ENCODE data around the gene PLA2G2F. TPM values are rescaled to one million over a fixed set of nuclear protein-coding genes. Genes with fewer than 3 reads are reported as not detected.

PLA2G2F gene
- total and polyA plus RNA-seq, 9 of the 15 experiments (the other 6 are each of a cell fraction or from before 2014, with no cell fraction given), result not detected

- 0 out of 2 replicates have a peak, but pooled peaks have one; percentile 38 for TF ChIP-seq THAP7 (CRISPR knock-in tag; IDR thresholded peaks at IDR 0.05)
- no peak for TF ChIP-seq ZMIZ1 (IDR thresholded peaks at IDR 0.05; ENCODE audit: low read depth in 2 of 2, low read length in 2 of 2)
- TF ChIP-seq CTCFL (IDR thresholded peaks at IDR 0.05; ENCODE audit: borderline replicate concordance, insufficient read depth, low read depth, low read length, poor library complexity, severe bottlenecking), result no peak
- no peak for TF ChIP-seq TCF15 (CRISPR knock-in tag; IDR thresholded peaks at IDR 0.05)
- TF ChIP-seq ZNF197 (CRISPR knock-in tag; IDR thresholded peaks at IDR 0.05; ENCODE audit: low read depth), result 0 out of 2 replicates have a peak, but pooled peaks have one; percentile 9
- TF ChIP-seq PYGO2 (tag; IDR thresholded peaks at IDR 0.05), result 0 out of 2 replicates have a peak, but pooled peaks have one; percentile 12
- no peak for TF ChIP-seq ADNP (tag; IDR thresholded peaks at IDR 0.05)
- no peak for TF ChIP-seq ZBTB49 (CRISPR knock-in tag; IDR thresholded peaks at IDR 0.05; ENCODE audit: borderline replicate concordance)
- TF ChIP-seq RHOXF2B (CRISPR knock-in tag; conservative IDR thresholded peaks at IDR 0.05), result 0 out of 2 replicates have a peak, but pooled peaks have one; percentile 37
- no peak for TF ChIP-seq ARID3B (CRISPR knock-in tag; IDR thresholded peaks at IDR 0.05; ENCODE audit: borderline replicate concordance)
- TF ChIP-seq ZNF561 (CRISPR knock-in tag; conservative IDR thresholded peaks at IDR 0.05), result no peak
- TF ChIP-seq BRD4 (IDR thresholded peaks at IDR 0.05), result peak; percentile 12; the same call in 1 of the 2 replicates
- TF ChIP-seq GTF2E2 (tag; IDR thresholded peaks at IDR 0.05), result 0 out of 2 replicates have a peak, but pooled peaks have one; percentile 7
These were observed 48.1 kb downstream of the PLA2G2F start (continued) for GRCh38 chr1:20187103-20187812.

Data from K562 (cell line).